M059J (cell line): Measurements from ENCODE around the gene TMIE. TPM values are rescaled to one million over a fixed set of nuclear protein-coding genes. Genes with fewer than 3 reads are reported as not detected.

Experiments
- DNase-seq: peaks from one replicate; pipeline ENCODE4 v3.0.0-alpha.2; 2012; ENCODE audit warnings: low read depth
- total RNA-seq: library from RNA; depleted of rRNA; stranded (reverse); fragments of >200 nt; shearing (Covaris generic); gene quantifications from 2 replicates; pipeline ENCODE4 v1.2.3, GENCODE V29; 2014

Gene TMIE
- total RNA-seq, 1 experiment from 2014 or later = 0.22 TPM

- no peak for DNase-seq
Observed at GRCh38 chr3:46669191-46669999, 31.8 kb upstream of the TMIE start.

- no peak for DNase-seq
Observed at GRCh38 chr3:46670000-46670890, 30.9 kb upstream of the TMIE start.

- no peak for DNase-seq
Observed at GRCh38 chr3:46670891-46671427, 30.2 kb upstream of the TMIE start.

DNA sequence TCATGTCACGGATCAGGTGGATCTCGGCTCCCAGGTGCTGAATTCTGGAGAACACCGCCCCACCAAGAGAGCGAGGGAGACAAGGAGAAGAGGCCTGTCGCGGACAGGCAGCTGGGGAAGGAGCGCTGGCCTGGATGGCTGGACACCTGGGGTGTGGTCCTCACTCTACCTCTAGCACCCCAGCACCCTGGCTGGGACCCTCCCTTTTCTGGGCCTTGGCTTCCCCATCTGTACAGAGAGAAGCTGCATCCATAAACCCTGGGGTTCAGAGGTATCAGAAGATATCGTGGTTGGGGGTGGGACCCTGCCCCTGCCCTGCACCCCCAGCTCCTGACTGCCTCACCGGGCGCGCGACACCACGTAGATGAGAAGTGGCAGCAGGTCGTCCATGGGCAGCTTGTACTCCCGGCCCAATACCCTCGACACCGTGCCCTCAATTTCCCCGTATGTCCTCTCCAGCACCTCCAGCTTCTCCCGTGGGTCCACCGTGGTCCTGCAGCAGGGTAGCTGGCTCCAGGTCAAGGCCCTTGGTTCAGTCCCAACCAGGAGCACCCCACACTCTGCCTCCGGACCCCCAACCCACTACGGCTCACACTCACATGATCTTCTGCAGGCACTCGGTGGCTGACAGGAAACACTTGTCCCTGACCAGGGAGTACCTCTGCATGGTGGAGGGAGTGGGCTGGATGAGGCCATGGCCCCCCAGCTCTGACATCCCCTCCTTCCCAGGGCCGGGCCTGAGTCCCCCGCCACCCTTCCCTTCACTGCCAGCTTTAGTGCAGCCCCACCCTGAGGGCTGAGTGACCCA lies 29.4 kb upstream of the TMIE start:
- no peak for DNase-seq

GRCh38 chr3:46672349-46672695 lies 28.9 kb upstream of the TMIE start:
- no peak for DNase-seq

DNA sequence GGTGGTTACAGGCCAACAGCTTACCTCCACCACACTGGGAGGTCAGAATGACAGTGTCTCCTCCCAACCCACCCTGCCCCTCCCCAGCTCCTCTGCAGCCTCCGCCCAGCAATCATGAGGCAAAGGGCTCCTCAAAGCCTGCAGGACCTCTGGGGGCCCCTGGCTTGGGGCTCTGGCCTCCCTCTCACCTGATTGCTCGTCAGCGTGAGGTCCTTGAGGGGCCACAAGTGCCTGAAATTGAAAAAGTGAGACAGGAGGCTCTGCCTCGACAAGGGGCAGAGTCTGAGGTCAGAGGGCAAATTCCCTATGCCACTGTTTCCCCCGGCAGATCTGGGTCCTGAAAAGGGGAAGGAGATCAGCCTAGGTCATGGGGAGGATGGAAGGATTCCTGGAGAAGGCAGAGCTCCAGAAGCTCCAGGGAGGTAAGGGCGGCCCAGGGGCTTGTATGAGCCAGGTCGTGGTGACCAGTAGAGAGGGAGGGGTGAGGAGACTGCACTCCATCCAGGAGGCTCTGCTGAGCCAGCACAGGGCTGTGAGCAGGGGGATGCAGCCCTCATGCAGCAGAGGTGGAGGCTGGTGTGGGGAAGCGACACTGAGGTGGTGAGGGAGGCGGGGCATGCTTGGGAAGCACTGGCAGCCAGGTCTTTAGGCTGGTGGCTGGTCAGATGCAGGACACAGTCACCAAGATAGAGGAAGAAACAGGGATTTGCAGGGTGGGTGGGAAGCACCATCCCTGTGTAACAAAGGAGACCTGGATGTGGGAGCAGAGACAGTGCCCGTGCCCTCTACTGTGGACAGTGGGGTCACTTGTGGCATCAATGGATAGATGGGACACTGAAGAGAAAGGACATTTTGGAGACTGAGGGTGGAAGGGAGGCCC lies 27.8 kb upstream of the TMIE start:
- DNase-seq = no peak

DNA sequence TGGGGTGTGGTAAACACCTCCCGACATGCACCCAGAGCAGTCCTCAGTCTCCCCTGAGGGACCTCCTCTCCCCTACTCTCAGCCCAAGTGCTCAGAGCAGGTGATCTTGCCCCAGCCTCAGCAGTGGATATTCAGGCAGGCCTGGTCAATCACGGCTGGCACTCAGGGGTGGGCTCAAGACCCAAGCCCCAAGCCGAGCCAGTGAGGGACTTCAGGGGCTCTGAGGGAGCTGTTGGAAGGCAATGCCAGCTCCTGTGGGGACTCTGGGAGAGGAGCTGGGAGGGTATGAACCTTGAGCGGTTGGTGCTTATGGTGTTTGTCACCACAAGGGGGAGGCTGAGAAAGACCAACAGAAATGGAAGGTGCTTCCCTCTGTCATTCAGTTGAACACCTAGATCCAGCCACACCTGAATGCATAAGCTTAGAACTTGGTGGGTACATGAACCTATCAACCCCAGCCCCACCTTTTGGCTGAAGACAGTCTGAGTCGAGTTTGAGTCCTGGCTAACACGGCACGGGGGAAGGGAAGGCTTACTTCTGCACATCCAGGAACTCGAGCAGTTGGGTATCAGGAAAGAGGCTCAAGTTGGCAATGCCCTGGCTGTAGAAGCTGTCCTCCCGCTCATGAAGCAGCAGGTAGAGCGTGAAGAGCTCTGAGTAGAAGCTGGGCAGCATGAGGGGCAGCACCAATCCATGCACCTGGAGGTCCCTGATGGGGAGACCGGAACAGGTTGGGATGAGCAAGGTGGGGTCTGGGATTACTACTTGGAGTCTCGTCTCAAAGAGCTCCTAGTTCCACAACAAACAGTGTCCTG lies 27.0 kb upstream of the TMIE start:
- DNase-seq = no peak

DNA sequence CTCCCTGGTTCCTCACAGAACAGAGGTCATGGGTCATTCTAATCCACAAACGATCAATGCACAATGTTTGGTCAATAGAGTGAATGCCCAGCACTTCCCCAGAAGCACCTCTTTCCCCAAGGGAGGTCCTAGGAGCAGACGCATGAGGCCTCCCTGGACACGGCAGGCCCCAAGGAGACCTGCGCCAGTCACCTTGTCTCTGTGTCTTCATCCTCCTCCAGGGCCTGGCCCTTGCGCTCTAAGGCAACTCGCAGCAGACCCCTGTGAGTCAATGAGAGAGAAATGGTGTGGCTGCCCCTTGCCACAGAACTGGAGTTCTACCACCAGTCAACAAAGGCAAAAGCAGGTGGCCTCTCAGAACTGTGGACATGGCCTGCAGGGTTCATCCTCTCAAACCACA lies 25.8 kb upstream of the TMIE start:
- DNase-seq = no peak

GRCh38 chr3:46675843-46676567 lies 25.2 kb upstream of the TMIE start:
- peak; percentile 49 for DNase-seq

- no peak for DNase-seq
Observed at GRCh38 chr3:46676601-46677410, 24.4 kb upstream of the TMIE start.

DNA sequence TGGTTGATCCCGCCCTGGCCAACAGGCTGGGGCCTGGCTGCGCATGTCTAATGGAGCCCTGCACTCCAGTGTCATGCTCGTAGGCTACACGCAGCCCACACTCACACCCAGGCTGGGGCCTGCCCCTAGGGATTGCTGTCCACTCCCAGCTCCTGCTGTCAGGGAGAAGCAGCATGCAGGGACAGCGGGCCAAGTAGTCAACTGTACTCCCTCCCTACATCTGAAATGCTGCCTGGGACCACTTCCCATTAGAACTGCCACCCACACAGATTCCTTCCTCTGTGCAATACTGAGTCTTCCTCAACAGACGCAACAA lies 23.8 kb upstream of the TMIE start:
- no peak for DNase-seq

GRCh38 chr3:46678280-46678679 lies 22.9 kb upstream of the TMIE start:
- DNase-seq = no peak

DNA sequence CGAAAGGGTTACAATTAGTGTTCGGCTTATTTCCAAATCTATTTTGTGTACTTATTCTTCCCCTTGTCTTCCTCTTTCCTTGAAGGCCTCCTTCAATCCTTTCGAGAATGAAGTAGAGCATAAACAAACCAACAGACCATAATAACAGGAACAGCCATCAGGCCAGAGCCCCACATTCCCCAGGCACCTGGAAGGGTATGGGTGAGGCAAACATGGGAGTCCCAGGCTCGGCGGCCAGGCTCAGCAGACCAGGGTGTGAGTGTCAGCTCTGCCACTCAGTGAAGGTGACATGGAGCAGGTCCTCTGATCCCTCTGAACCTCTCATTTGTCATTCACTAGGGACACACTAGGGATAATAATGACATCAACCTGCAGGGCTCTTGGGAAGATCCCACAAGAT lies 21.5 kb upstream of the TMIE start:
- DNase-seq = no peak

- DNase-seq = no peak
Observed at GRCh38 chr3:46680298-46680826, 20.8 kb upstream of the TMIE start.

DNA sequence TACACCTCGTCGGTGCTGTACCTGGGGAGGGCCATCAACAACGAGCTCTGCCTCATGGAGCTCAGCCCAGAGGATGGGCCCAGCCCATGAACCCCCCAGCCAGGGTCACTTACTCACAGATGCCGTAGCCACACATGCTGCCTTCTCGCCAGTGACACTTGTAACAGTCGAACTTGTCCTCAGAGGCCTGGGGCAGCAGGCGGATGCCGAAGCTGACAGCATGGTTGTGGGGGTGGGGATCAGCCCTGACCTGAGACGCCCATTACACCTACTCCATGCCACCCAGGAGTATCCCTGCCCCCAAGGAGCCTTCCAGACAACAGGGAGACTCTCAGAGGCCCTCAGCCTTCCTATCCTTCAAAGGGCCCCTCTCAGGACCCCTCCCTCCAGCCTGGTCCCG lies 19.8 kb upstream of the TMIE start:
- DNase-seq = no peak

DNA sequence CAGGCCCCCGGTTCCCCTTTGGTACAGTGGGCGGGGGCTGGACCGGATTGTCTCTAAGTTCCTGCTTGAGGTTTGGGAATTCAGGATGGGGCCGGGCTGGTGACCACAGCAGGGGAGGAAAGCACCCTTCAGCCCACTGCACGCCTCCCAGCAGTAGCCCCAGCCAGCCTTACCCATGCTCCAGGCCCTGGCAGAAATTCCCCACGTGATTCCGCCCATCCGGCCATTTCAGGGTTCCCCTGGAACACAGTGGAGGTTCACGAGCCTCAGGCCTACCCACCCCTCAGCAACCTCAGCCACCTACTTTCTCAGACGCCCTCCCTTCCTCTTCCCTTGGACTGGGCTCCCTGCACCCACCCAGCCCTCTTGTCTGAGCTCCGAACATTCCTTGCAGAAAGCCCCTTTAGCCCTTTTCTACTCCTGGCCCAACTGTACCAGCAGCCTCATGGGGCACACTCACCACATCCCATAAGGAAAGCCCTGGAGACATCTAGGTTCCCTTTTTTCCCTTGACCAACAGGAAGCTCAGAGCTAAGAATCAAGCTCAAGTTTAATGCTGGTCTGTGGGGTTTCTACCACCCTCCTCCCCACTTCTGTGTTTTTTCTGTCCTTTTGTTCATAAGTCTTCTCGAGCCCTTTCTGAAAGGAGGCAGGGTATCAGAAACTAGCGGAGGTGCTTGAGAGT lies 19.2 kb upstream of the TMIE start:
- no peak for DNase-seq

DNA sequence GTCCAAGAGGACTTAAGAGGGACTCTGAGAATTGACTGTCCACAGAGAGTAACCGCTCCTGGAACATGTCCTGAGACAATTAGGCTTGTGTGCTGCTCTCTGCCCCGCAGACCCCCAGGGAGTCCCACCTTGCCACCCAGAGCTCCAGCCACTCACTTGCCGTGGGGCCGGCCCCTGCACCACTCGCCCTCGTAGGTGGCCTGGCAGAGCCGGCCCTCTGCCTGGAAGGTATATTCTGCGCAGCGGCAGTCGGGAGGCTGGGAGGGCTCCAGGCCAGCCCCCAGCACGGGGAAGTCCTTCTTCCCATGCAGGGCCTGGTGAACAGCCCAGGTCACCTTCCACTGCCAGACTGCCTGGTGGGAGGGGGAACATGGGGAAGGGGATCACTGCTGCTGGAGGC lies 18.2 kb upstream of the TMIE start:
- no peak for DNase-seq

DNA sequence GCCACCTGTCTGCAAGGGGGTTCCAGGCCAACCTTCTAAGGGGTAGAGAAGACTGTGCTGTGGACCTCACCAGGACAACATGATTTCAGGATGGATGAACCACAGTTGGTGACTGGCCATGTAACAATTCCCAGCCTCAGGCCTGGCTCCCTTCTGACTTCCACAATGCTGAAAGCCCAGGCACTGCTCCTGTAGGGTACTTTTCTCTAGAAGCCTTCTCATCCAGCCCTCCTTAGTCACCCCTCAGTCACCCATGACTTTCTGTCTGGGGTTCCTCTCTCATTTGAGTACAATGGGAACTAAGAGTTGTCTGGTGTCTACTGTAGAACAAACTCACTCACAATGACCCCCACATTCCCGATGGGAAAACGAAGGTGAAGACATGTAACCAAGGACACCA lies 16.3 kb upstream of the TMIE start:
- no peak for DNase-seq
